NB4 (cell line): ENCODE measurements around the gene NRN1L.

Source experiments
- POLR2A ChIP-seq: IDR thresholded peaks from 2 replicates; pipeline ENCODE4 v1.6.1; 2011; ENCODE audit warnings: mild to moderate bottlenecking; ENCODE audit not compliant: insufficient read length; ENCODE audit errors: extremely low read depth
- TF ChIP-seq, protein P1 (sequence below): IDR thresholded peaks from one replicate; pipeline ENCODE4 v1.5.1; 2012; ENCODE audit warnings: low read depth, low read length

DNA sequence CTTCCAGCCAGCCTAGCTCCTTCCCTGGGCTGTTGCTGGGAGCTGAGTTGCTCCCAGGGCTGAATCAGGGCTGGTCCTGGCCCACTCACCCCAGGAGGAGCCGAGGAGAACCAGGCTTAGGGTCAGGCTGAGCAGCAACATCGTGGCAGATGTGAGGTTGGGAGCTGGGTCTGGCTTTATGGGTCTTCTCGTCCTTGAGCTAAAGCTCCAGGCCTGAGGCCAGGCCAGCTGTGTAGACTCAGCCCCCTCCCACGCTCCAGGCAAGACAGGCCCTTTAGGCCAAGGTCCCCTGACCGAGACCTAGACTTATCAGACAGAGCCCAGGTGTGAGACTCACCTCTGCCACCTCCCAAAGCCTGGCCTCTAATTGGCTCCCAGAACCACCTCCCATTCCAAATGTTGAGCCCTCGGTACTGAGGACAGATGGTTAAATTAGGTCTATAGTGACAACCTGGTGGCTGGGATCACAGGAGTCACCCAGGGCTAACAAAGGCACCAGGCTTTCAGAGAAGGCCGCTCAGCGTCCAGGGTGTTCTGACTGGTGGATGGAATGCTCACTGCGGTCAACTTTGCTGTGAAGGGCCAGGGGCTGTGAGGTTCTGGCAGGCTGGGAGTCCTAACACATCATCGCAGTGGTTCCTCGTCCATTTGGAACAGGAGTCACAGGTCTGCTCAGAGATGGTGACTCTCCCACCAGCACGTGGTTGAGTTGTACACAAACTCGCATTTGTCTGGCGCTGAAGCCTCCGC, 47.2 kb downstream of the NRN1L start, which contains the start of gene CTRL:
- no peak for TF ChIP-seq POLR2A
- TF ChIP-seq, protein P1, sequence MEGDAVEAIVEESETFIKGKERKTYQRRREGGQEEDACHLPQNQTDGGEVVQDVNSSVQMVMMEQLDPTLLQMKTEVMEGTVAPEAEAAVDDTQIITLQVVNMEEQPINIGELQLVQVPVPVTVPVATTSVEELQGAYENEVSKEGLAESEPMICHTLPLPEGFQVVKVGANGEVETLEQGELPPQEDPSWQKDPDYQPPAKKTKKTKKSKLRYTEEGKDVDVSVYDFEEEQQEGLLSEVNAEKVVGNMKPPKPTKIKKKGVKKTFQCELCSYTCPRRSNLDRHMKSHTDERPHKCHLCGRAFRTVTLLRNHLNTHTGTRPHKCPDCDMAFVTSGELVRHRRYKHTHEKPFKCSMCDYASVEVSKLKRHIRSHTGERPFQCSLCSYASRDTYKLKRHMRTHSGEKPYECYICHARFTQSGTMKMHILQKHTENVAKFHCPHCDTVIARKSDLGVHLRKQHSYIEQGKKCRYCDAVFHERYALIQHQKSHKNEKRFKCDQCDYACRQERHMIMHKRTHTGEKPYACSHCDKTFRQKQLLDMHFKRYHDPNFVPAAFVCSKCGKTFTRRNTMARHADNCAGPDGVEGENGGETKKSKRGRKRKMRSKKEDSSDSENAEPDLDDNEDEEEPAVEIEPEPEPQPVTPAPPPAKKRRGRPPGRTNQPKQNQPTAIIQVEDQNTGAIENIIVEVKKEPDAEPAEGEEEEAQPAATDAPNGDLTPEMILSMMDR: no peak
